Bronchial epithelial cell (primary cell): ENCODE measurements around the gene MSH3. TPM values are rescaled to one million over a fixed set of nuclear protein-coding genes. Genes with fewer than 3 reads are reported as not detected.

ENCODE experiments used
- DNase-seq: peaks from one replicate; pipeline ENCODE4 v3.0.0-alpha.2; 2010; ENCODE audit warnings: low read depth
- FAIRE-seq: peaks from 2 replicates; lab custom pipeline; 2011; peaks lifted over from hg19 to GRCh38; lab: Jason Lieb, UNC
- H3K27me3 ChIP-seq: 2 replicates; pipeline ENCODE4 v1.5.1; 2011; ENCODE audit warnings: low read length; ENCODE audit not compliant: control insufficient read depth, insufficient read depth
- H3K36me3 ChIP-seq: 2 replicates; pipeline ENCODE4 v1.5.1; 2011; ENCODE audit warnings: low read length; ENCODE audit not compliant: control insufficient read depth, insufficient read depth
- H3K4me3 ChIP-seq: 2 replicates; pipeline ENCODE4 v1.5.1; 2011; ENCODE audit warnings: mild to moderate bottlenecking, low read depth, low read length, control low read depth
- CTCF ChIP-seq: IDR thresholded peaks from 2 replicates; pipeline ENCODE4 v1.5.1; 2011; ENCODE audit warnings: mild to moderate bottlenecking, moderate library complexity, low read length, control low read depth, inconsistent platforms; ENCODE audit not compliant: insufficient read depth, severe bottlenecking
- total RNA-seq: library from RNA; depleted of rRNA; stranded (reverse); fragments of >200 nt; gene quantifications from 2 replicates; pipeline ENCODE4 v1.2.1, GENCODE V29; 2014

The MSH3 gene
- total RNA-seq, 1 donor from 2014 or later: 11.8 TPM

- no peak for TF ChIP-seq CTCF
- H3K4me3 ChIP-seq: no peak overlapping the region
- H3K27me3 ChIP-seq: no peaks in the 10 kb centered on the region
- H3K36me3 ChIP-seq: no peaks in the 10 kb centered on the region
- DNase-seq (no peak), FAIRE-seq (no peak)
Measured at GRCh38 chr5:80625230-80625629, 29.2 kb upstream of the MSH3 start.

- FAIRE-seq (no peak), DNase-seq (no peak)
- Histone ChIP-seq H3K36me3 (no peaks in the 10 kb centered on the region), H3K27me3 (no peaks in the 10 kb centered on the region), H3K4me3 (no peak overlapping the region)
- TF ChIP-seq CTCF: no peak
Measured at GRCh38 chr5:80629281-80629680, 25.2 kb upstream of the MSH3 start.

- H3K36me3 ChIP-seq: no peaks in the 10 kb centered on the region
Measured at GRCh38 chr5:80631278-80632259, 22.9 kb upstream of the MSH3 start.

GRCh38 chr5:80632700-80633099 is 21.8 kb upstream of the MSH3 start:
- TF ChIP-seq CTCF: no peak
- Histone ChIP-seq H3K4me3 (no peak overlapping the region), H3K27me3 (no peaks in the 10 kb centered on the region), H3K36me3 (no peaks in the 10 kb centered on the region)
- DNase-seq (no peak), FAIRE-seq (no peak)

More at GRCh38 chr5:80631278-80632259, 22.9 kb upstream of the MSH3 start:
- H3K4me3 ChIP-seq: no peak overlapping the region
- FAIRE-seq (no peak), DNase-seq (no peak)
- no peaks in the 10 kb centered on the region for H3K27me3 ChIP-seq
- no peak for TF ChIP-seq CTCF

GRCh38 chr5:80634193-80634592 is 20.3 kb upstream of the MSH3 start:
- H3K36me3 ChIP-seq: no peaks in the 10 kb centered on the region
- H3K4me3 ChIP-seq: no peak overlapping the region
- DNase-seq (no peak), FAIRE-seq (no peak)
- TF ChIP-seq CTCF: no peak
- H3K27me3 ChIP-seq: no peaks in the 10 kb centered on the region
